Panc1 (cell line): Measurements from ENCODE around the gene SEMA4D. TPM values are rescaled to one million over a fixed set of nuclear protein-coding genes. Genes with fewer than 3 reads are reported as not detected.

ENCODE experiments used
- ATAC-seq: fragments of 200-7000 bp; cut with Tn5 transposase; 2 replicates; pipeline ENCODE4 v1.9.1; 2020; ENCODE audit warnings: mild to moderate bottlenecking, moderate library complexity
- BruUV-seq: library from RNA; stranded (reverse); fragments of 400-500 nt; replicated peaks from 2 replicates; lab custom pipeline; 2021; lab: Mats Ljungman, UMichigan
- CTCF ChIA-PET: fragments of 300-600 bp; sonication (Branson Sonifier 250); formaldehyde crosslinking; loops from one replicate; lab custom pipeline; 2022; ENCODE audit warnings: antibody characterized with exemption; lab: Charles Lee
- POLR2A ChIA-PET: fragments of 300-600 bp; sonication (Branson Sonifier 250); formaldehyde crosslinking; loops from one replicate; lab custom pipeline; 2022; ENCODE audit warnings: antibody characterized with exemption; lab: Charles Lee
- DNase-seq: peaks from one replicate; pipeline ENCODE4 v3.0.0-alpha.2; 2010; ENCODE audit warnings: low read depth, low spot score
- H3K27ac ChIP-seq: 2 replicates; pipeline ENCODE4 v1.5.1; 2011; ENCODE audit warnings: mild to moderate bottlenecking, low read length, inconsistent platforms
- H3K27me3 ChIP-seq: fragments of 200-500 bp; sonication (Bioruptor generic); 2 replicates; pipeline ENCODE4 v1.6.0; 2014; ENCODE audit warnings: low read length, inconsistent platforms; ENCODE audit not compliant: control insufficient read depth, insufficient read depth
- H3K36me3 ChIP-seq: fragments of 200-500 bp; sonication (Bioruptor generic); 2 replicates; pipeline ENCODE4 v1.5.1; 2014; ENCODE audit warnings: inconsistent platforms, mild to moderate bottlenecking, low read length, moderate library complexity; ENCODE audit not compliant: control insufficient read depth, insufficient read depth
- H3K4me1 ChIP-seq: 2 replicates; pipeline ENCODE4 v1.5.1; 2011; ENCODE audit warnings: inconsistent platforms, mild to moderate bottlenecking, low read length, moderate library complexity; ENCODE audit not compliant: control insufficient read depth, insufficient read depth
- H3K4me3 ChIP-seq, 2 experiments: 2 replicates each; pipeline ENCODE4 v1.5.1; 2011 to 2012; ENCODE audit warnings: low read depth in 2 of 2, low read length in 2 of 2, mild to moderate bottlenecking in 2 of 2, inconsistent platforms in 1 of 2, moderate library complexity in 1 of 2
- H3K9me3 ChIP-seq: fragments of 200-500 bp; sonication (Bioruptor generic); 2 replicates; pipeline ENCODE4 v1.5.1; 2014; ENCODE audit warnings: low read depth, mild to moderate bottlenecking, inconsistent platforms, low read length, moderate library complexity; ENCODE audit not compliant: control insufficient read depth, insufficient read depth
- POLR2AphosphoS5 ChIP-seq: IDR thresholded peaks from 2 replicates; pipeline ENCODE4 v1.6.1; 2012; ENCODE audit warnings: mild to moderate bottlenecking, low read depth, low read length, moderate library complexity
- REST ChIP-seq, 2 experiments: IDR thresholded peaks; 2 replicates each; pipeline ENCODE4 v1.6.1; 2011 to 2012; ENCODE audit warnings: low read depth in 2 of 2, control low read depth in 1 of 2, low read length in 1 of 2, mild to moderate bottlenecking in 1 of 2, moderate library complexity in 1 of 2; ENCODE audit not compliant: insufficient read depth in 1 of 2
- SIN3A ChIP-seq: IDR thresholded peaks from 2 replicates; pipeline ENCODE4 v1.6.1; 2012; ENCODE audit warnings: low read depth, mild to moderate bottlenecking, low read length, moderate library complexity, borderline replicate concordance; ENCODE audit not compliant: insufficient read depth
- TCF7L2 ChIP-seq: IDR thresholded peaks from 2 replicates; pipeline ENCODE4 v1.6.1; 2011; ENCODE audit warnings: mild to moderate bottlenecking, low read depth, low read length, inconsistent platforms
- in situ Hi-C: cut with HindIII; loops from 2 replicates; pipeline ENCODE4 v1.10.0; 2016; ENCODE audit warnings: low sequenced_read_pairs, low pct_unique_long_range_greater_than_20kb
- intact Hi-C: fragments of 100-400 bp; cut with micrococcal nuclease; formaldehyde crosslinking; loops from one replicate; pipeline ENCODE4 v1.10.0; 2022; ENCODE audit not compliant: unreplicated experiment
- total RNA-seq: library from RNA; stranded (reverse); gene quantifications from one replicate; pipeline ENCODE4 v1.2.1, GENCODE V29; 2021; ENCODE audit not compliant: unreplicated experiment
- TF ChIP-seq, protein P1 (sequence below): fragments of 450-650 bp; IDR thresholded peaks from 2 replicates; pipeline ENCODE4 v1.5.1; 2017; ENCODE audit warnings: mild to moderate bottlenecking

SEMA4D gene
- total RNA-seq, 1 experiment from 2014 or later = 6.5 TPM

DNA sequence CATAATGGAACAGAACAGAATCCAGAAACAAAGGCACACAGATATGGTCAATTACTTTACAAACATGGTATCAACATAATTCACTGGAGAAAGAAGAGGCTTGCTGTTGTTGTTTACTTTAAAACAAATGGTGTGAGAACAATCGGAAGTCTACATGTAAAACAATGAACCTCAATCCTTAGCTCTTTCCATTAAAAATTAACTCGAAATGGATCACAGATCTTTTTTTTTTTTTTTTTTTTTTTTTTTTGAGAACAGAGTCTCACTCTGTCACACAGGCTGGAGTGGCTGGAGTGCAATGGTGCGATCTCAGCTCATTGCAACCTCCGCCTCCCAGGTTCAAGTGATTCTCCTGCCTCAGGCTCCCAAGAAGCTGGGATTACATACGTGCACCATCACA lies 9.8 kb downstream of the SEMA4D start:
- no TSS peak for BruUV-seq
- Histone ChIP-seq H3K36me3 (no peaks in the 10 kb centered on the region), H3K4me3 (no peak overlapping the region), H3K27me3 (no peaks in the 10 kb centered on the region), H3K27ac (no peak overlapping the region), H3K9me3 (no peaks in the 10 kb centered on the region), H3K4me1 (no peaks in the 10 kb centered on the region)
- no peak for ATAC-seq
- in situ Hi-C loops (no loop called here), intact Hi-C loops (no loop called here)
- TF ChIP-seq, protein P1, sequence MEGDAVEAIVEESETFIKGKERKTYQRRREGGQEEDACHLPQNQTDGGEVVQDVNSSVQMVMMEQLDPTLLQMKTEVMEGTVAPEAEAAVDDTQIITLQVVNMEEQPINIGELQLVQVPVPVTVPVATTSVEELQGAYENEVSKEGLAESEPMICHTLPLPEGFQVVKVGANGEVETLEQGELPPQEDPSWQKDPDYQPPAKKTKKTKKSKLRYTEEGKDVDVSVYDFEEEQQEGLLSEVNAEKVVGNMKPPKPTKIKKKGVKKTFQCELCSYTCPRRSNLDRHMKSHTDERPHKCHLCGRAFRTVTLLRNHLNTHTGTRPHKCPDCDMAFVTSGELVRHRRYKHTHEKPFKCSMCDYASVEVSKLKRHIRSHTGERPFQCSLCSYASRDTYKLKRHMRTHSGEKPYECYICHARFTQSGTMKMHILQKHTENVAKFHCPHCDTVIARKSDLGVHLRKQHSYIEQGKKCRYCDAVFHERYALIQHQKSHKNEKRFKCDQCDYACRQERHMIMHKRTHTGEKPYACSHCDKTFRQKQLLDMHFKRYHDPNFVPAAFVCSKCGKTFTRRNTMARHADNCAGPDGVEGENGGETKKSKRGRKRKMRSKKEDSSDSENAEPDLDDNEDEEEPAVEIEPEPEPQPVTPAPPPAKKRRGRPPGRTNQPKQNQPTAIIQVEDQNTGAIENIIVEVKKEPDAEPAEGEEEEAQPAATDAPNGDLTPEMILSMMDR = no peak
- TF ChIP-seq SIN3A (no peak), POLR2AphosphoS5 (no peak), TCF7L2 (no peak), REST (IDR thresholded peaks at IDR 0.05; ENCODE audit: insufficient read depth in 1 of 2, low read depth in 2 of 2, low read length in 1 of 2) (no peak)
- no peak for DNase-seq
- ChIA-PET CTCF (no interaction called here), POLR2A (no interaction called here)

- CTCF ChIA-PET = no interaction called here
These were observed 11.2 kb downstream of the SEMA4D start for GRCh38 chr9:89486681-89487080.

More at GRCh38 chr9:89486681-89487080, 11.2 kb downstream of the SEMA4D start:
- POLR2A ChIA-PET = no interaction called here
- Histone ChIP-seq H3K9me3 (no peaks in the 10 kb centered on the region), H3K27me3 (no peaks in the 10 kb centered on the region), H3K27ac (no peak overlapping the region), H3K4me1 (no peaks in the 10 kb centered on the region), H3K4me3 (no peak overlapping the region), H3K36me3 (no peaks in the 10 kb centered on the region)
- DNase-seq (no peak), ATAC-seq (no peak)
- intact Hi-C loops = no loop called here
- in situ Hi-C loops = no loop called here
- TF ChIP-seq, protein P1 = no peak
- TF ChIP-seq REST (IDR thresholded peaks at IDR 0.05; ENCODE audit: insufficient read depth in 1 of 2, low read depth in 2 of 2, low read length in 1 of 2) (no peak), SIN3A (no peak), POLR2AphosphoS5 (no peak), TCF7L2 (no peak)
- BruUV-seq = no TSS peak
